Esophagus squamous epithelium (tissue), 5 donors: Measurements from ENCODE around the gene TRMT44. TPM values are rescaled to one million over a fixed set of nuclear protein-coding genes. Genes with fewer than 3 reads are reported as not detected.
"Not testable (repeated sequence)": the region's sequence is repeated elsewhere in the genome, so short reads cannot be mapped to it uniquely, and the experiment has no call there.

Experiments used
- DNase-seq: peaks from one replicate; lab custom pipeline; 2025; lab: John Stamatoyannopoulos, UW
- H3K27ac ChIP-seq, 4 donors: fragments of 200-600 bp; sonication (generic); one replicate each; pipeline ENCODE4 v1.5.1; 2016 to 2019; ENCODE audit warnings: mild to moderate bottlenecking in 1 of 4
- H3K27me3 ChIP-seq, 4 donors: fragments of 200-600 bp; sonication (generic); 1 replicate in 3 of 4; 2 replicates in 1 of 4; pipeline versions ENCODE4 v1.5.1 to v1.6.0; 2017 to 2021; ENCODE audit warnings: antibody characterized with exemption in 1 of 4
- H3K36me3 ChIP-seq, 3 donors: fragments of 200-600 bp; sonication (generic); one replicate each; pipeline ENCODE4 v1.5.1; 2016 to 2019
- H3K4me1 ChIP-seq, 3 donors: fragments of 200-600 bp; sonication (generic); one replicate each; pipeline ENCODE4 v1.5.1; 2017 to 2019
- H3K4me3 ChIP-seq, 4 donors: fragments of 200-600 bp; sonication (generic); 1 replicate in 3 of 4; 2 replicates in 1 of 4; pipeline ENCODE4 v1.5.1; 2016 to 2019; ENCODE audit warnings: mild to moderate bottlenecking in 2 of 4, moderate library complexity in 1 of 4
- H3K9me3 ChIP-seq, 3 donors: fragments of 200-600 bp; sonication (generic); one replicate each; pipeline ENCODE4 v1.5.1; 2016 to 2019
- POLR2A ChIP-seq, 4 donors: fragments of 450-650 bp; IDR thresholded peaks; one replicate each; pipeline ENCODE4 v1.6.1; 2017; ENCODE audit warnings: antibody characterized with exemption in 4 of 4, mild to moderate bottlenecking in 4 of 4, moderate library complexity in 3 of 4
- WGBS, 2 donors: methylation state at CpG; one replicate each; pipeline ENCODE4 v1.1.5; 2018; 5-methylcytosine and 5-hydroxymethylcytosine counted together
- intact Hi-C: fragments of 100-400 bp; cut with DNase I; formaldehyde crosslinking; loops from one replicate; pipeline ENCODE4 v1.15.0; 2022
- total RNA-seq, 4 donors: library from RNA; depleted of rRNA; stranded (reverse); fragments of >200 nt; gene quantifications; one replicate each; pipeline ENCODE4 v1.1.0, GENCODE V29; 2016
- TF ChIP-seq, protein P1 (sequence below), 6 experiments: fragments of 450-650 bp in 4 of 6; fragments of 200-600 bp in 2 of 6; sonication (generic) in 2 of 6; IDR thresholded peaks; one replicate each; pipeline ENCODE4 v1.5.1; 2016 to 2019; ENCODE audit warnings: antibody characterized with exemption in 6 of 6, mild to moderate bottlenecking in 4 of 6, moderate library complexity in 4 of 6
- donor health status: DM: yes; HTN: yes; CAD: no.

Gene TRMT44
- total RNA-seq, 4 donors from 2014 or later: 26.8 to 31.7 (median 28.8) TPM

DNA sequence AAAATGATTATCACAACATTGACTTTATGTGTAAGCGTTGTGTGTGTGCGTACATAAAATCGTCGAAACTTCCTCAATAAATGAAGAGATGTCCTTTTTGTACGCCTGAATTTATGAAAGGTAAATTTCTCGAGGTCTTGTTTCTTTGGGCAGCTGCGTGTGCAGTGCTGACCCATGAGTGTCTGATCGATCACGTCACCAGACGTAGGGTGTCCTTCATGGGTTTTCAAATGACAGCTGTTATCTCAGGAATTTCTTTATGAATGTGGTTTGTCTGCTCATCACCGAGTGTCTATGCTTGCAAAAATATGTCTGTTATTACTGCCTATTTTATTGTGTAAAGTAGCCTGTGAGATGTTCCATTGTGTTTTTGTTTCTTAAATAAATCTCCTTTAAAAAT is 71.9 kb downstream of the TRMT44 start:
- intact Hi-C loops: no loop called here
- TF ChIP-seq, protein P1, sequence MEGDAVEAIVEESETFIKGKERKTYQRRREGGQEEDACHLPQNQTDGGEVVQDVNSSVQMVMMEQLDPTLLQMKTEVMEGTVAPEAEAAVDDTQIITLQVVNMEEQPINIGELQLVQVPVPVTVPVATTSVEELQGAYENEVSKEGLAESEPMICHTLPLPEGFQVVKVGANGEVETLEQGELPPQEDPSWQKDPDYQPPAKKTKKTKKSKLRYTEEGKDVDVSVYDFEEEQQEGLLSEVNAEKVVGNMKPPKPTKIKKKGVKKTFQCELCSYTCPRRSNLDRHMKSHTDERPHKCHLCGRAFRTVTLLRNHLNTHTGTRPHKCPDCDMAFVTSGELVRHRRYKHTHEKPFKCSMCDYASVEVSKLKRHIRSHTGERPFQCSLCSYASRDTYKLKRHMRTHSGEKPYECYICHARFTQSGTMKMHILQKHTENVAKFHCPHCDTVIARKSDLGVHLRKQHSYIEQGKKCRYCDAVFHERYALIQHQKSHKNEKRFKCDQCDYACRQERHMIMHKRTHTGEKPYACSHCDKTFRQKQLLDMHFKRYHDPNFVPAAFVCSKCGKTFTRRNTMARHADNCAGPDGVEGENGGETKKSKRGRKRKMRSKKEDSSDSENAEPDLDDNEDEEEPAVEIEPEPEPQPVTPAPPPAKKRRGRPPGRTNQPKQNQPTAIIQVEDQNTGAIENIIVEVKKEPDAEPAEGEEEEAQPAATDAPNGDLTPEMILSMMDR (IDR thresholded peaks at IDR 0.05): no peak
- no peak for TF ChIP-seq POLR2A (IDR thresholded peaks at IDR 0.05)
- 89 to 91% methylated on average over 11 of the region's 11 CpGs for whole genome bisulfite sequencing, 2 donors
- peaks cover 0 to 3% (median 2%) of the 10 kb centered on the region in 3 donors for H3K4me1 ChIP-seq
- no peaks in the 10 kb centered on the region for H3K9me3 ChIP-seq
- H3K27ac ChIP-seq: no peak overlapping the region
- DNase-seq: no peak
- H3K4me3 ChIP-seq: no peak overlapping the region
- H3K36me3 ChIP-seq: no peaks in the 10 kb centered on the region
- H3K27me3 ChIP-seq: no peaks in the 10 kb centered on the region

DNA sequence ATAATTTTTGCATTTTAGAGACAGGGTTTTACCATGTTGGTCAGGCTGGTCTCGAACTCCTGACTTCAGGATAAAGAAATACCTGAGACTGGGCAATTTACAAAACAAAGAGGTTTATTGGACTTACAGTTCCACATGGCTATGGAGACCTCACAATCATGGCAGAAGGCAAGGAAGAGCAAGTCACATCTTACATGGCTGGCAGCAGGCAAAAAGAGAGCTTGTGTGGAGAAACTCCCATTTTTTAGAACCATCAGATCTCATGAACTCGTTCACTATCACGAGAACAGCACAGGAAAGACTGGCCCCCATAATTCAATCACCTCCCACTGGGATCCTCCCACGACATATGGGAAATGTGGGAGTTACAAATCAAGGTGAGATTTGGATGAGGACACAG is 72.5 kb downstream of the TRMT44 start:
- DNase-seq, H3K4me3 ChIP-seq, H3K4me1 ChIP-seq, H3K27me3 ChIP-seq, intact Hi-C loops, H3K36me3 ChIP-seq, H3K9me3 ChIP-seq, H3K27ac ChIP-seq: not testable (repeated sequence)
- 72 to 87% methylated on average over 4 of the region's 4 CpGs for WGBS, 2 donors

DNA sequence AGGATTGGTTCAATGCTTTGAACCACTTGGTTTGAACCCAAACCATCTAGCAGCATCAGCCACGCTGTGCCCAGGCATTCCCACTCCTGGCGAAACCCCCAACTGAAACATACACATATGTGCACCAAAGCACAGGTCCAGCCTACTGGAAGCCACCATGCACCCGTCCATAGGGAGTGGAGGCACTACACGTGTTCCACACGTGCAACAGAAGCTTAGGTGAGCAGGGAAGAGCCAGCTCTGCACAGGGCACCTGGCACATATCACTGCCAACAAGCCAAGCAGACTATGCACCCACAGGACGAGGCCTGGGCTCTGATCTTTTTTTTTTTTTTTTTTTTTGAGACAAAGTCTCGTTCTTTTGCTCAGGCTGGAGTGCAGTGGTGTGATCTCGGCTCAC is 73.4 kb downstream of the TRMT44 start:
- H3K27ac ChIP-seq: no peak overlapping the region
- no peak for TF ChIP-seq POLR2A (IDR thresholded peaks at IDR 0.05)
- 60 to 76% methylated on average over 7 to 8 of the region's 8 CpGs for WGBS, 2 donors
- intact Hi-C loops: no loop called here
- H3K36me3 ChIP-seq: no peaks in the 10 kb centered on the region
- H3K27me3 ChIP-seq: no peaks in the 10 kb centered on the region
- H3K4me1 ChIP-seq: no peaks in the 10 kb centered on the region
- no peak overlapping the region for H3K4me3 ChIP-seq
- DNase-seq: no peak
- no peaks in the 10 kb centered on the region for H3K9me3 ChIP-seq

DNA sequence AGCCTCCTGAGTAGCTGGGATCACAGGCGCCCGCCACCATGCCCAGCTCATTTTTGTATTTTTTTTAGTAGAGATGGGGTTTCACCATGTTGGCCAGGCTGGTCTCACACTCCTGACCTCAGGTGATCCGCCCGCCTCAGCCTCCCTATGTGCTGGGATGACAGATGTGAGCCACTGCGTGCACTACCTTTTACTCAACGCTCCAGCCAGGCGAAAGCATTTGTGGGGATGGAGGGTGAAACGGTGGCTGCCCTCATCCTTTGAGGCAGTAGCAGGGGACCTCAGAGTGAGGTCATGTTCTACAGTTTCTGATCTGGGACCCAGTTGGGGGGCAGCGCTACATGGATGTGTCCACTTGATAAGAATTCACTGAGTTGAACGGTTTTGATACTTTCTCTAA is 73.8 kb downstream of the TRMT44 start:
- Histone ChIP-seq H3K9me3 (no peaks in the 10 kb centered on the region), H3K27ac (no peak overlapping the region), H3K4me1 (no peaks in the 10 kb centered on the region), H3K27me3 (no peaks in the 10 kb centered on the region), H3K4me3 (no peak overlapping the region), H3K36me3 (no peaks in the 10 kb centered on the region)
- TF ChIP-seq, protein P1 (IDR thresholded peaks at IDR 0.05): no peak
- TF ChIP-seq POLR2A (IDR thresholded peaks at IDR 0.05): no peak
- DNase-seq: no peak
- intact Hi-C loops: no loop called here
- 67 to 84% methylated on average over 3 to 6 of the region's 10 CpGs for WGBS, 2 donors

DNA sequence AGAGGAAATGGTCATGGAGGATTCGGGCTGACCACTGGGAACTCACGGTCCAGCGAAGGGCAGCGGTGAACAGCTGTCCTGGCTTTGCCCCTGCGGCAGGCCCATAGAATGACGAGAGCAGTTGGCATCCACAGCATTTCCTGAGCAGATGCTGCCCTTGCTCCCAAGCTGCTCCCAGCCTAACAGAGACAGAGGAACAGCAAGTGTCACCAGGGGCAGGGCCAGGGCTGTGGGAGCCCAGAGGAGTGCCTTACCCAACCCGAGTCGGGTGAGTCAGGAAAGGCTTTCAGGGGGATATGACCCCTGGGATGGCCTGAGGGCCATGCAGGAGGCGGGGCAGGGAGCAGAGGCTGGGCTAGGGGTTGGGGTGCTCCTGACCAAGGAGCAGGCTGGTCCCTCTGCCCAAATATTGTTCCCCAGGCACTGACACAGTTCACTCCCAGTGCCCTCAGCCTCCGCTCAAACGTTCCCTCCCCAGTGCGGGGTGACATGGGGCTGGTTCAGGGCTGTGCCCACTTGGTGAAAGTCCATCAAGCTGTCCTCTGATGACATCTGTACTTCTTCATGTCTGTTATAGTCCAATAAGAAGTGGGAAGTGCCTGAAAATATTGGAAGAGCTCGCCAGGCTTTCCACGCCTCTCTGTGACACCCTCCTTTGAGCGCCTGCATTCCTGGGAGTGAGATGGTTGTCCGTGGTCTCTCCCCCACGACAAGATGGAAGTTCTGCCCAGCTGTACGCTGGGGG is 74.9 kb downstream of the TRMT44 start:
- H3K4me1 ChIP-seq: no peaks in the 10 kb centered on the region
- no peak overlapping the region for H3K27ac ChIP-seq
- H3K4me3 ChIP-seq: no peak overlapping the region
- no peaks in the 10 kb centered on the region for H3K36me3 ChIP-seq
- intact Hi-C loops: no loop called here
- WGBS, 2 donors: 51 to 71% methylated on average over 7 to 9 of the region's 18 CpGs
- no peak for TF ChIP-seq POLR2A (IDR thresholded peaks at IDR 0.05)
- TF ChIP-seq, protein P1 (IDR thresholded peaks at IDR 0.05): no peak
- no peaks in the 10 kb centered on the region for H3K27me3 ChIP-seq
- no peaks in the 10 kb centered on the region for H3K9me3 ChIP-seq
- no peak for DNase-seq

DNA sequence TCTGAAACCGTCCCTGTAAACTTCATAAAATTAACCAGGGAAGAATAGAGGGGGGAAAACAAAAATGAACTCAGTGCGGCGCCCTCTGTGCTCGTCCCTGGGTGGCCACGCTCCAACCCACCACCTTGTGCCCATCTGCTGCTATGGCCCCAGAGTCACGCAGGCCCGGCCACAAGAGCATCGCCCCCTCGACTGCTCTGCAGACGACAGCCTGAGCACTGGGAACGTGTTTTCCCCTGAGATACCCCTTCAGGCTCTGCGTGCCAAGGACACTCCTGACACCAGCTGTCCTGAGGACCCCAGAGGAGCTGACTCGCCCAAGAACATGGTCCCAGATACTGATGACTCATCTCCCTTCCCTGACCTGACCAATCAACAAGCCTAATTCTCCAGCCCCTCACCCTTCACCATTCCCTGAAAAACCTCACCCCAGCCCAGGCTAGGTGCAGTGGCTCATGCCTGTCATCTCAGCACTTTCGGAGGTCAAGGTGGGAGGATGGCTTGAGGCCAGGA is 75.5 kb downstream of the TRMT44 start:
- no peaks in the 10 kb centered on the region for H3K36me3 ChIP-seq
- TF ChIP-seq, protein P1 (IDR thresholded peaks at IDR 0.05): no peak
- TF ChIP-seq POLR2A (IDR thresholded peaks at IDR 0.05): no peak
- peaks cover 0 to 2% (median 0%) of the 10 kb centered on the region in 3 donors for H3K9me3 ChIP-seq
- no peak overlapping the region for H3K27ac ChIP-seq
- H3K4me3 ChIP-seq: no peak overlapping the region
- 70 to 80% methylated on average over 5 to 12 of the region's 14 CpGs for WGBS, 2 donors
- intact Hi-C loops: no loop called here
- no peaks in the 10 kb centered on the region for H3K4me1 ChIP-seq
- no peaks in the 10 kb centered on the region for H3K27me3 ChIP-seq
- no peak for DNase-seq
